ENCODE data around the gene TLE3. TPM values are rescaled to one million over a fixed set of nuclear protein-coding genes. Genes with fewer than 3 reads are reported as not detected.

TLE3 gene
- total and polyA plus RNA-seq, 7 donors, result 16.8 to 82.0 (median 49.5) TPM

GRCh38 chr15:70071799-70072198 lies 25.9 kb downstream of the TLE3 start:
- WGBS, 2 donors, result 82 to 93% methylated on average over 19 of the region's 19 CpGs
- H3K4me1 ChIP-seq, result peaks cover 0 to 33% (median 26%) of the 10 kb centered on the region in 4 donors

GRCh38 chr15:70069716-70070115 lies 28.0 kb downstream of the TLE3 start:
- no peaks in the 10 kb centered on the region for H3K9me3 ChIP-seq
- H3K27me3 ChIP-seq, result no peaks in the 10 kb centered on the region
- peaks cover 15 to 94% (median 52%) of the 10 kb centered on the region in 4 donors for H3K36me3 ChIP-seq
- peaks cover 0 to 48% (median 37%) of the 10 kb centered on the region in 4 donors for H3K4me1 ChIP-seq
- DNase-seq, result no peak
- intact Hi-C loops (cut with DNase I), result loop anchor here (2.0 kb wide), 1 partner anchor 23 kb away; no protein-coding TSS in a partner anchor
- H3K27ac ChIP-seq, result peak overlapping the region in 1 of 4 donors; percentile 43
- WGBS, 2 donors, result 92 to 93% methylated on average over 7 of the region's 7 CpGs
- H3K4me3 ChIP-seq, result no peak overlapping the region
- no peak for TF ChIP-seq POLR2AphosphoS5 (IDR thresholded peaks at IDR 0.05)
- TF ChIP-seq CTCF (IDR thresholded peaks at IDR 0.05), result no peak
- no peak for TF ChIP-seq EP300 (IDR thresholded peaks at IDR 0.05)
- no peak for TF ChIP-seq POLR2A (IDR thresholded peaks at IDR 0.05)

More at GRCh38 chr15:70071799-70072198, 25.9 kb downstream of the TLE3 start:
- no peaks in the 10 kb centered on the region for H3K27me3 ChIP-seq
- H3K4me3 ChIP-seq, result no peak overlapping the region
- H3K36me3 ChIP-seq, result peaks cover 15 to 91% (median 52%) of the 10 kb centered on the region in 4 donors
- DNase-seq, result no peak
- no peaks in the 10 kb centered on the region for H3K9me3 ChIP-seq
- TF ChIP-seq CTCF (IDR thresholded peaks at IDR 0.05) (no peak), POLR2AphosphoS5 (IDR thresholded peaks at IDR 0.05) (no peak), POLR2A (IDR thresholded peaks at IDR 0.05) (no peak), EP300 (IDR thresholded peaks at IDR 0.05) (no peak)
- intact Hi-C loops (cut with DNase I), result no loop called here
- no peak overlapping the region for H3K27ac ChIP-seq

DNA sequence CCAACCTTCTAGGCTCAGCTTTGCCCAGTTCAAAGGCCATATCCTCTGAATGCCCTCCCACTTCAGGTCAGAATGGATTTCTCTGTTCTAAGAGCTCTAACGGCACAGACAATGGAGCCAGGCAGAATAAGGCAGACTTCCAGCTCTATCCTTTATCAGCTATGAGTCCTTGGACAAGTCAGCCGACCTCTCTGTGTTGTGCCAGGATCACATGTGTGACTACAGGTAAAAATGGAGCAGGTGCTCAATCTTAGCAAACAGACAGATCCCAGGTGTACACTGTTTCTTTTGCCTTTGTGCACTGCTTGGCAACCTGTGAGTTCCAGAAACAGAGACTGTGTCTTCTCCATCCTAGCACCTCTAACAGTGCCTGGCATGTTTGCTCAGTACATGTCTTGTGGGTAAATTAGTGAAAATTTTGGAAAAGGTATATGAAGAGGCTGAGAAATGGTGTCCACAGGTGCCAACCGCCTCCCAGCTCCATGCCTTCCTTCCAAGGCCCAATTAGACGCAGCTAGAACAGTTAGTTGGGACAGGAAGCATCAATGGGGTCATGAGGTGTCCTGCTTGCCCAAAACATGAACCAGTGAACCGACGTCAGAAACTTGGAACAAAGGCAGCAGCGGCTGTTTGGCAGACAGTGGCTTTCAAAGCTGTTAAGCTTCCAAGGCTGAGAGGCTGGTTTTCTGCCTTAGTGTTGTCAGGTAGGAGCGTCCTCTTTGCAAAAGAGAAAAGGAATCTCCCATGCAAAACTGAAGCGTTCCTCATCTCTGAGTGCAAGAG lies 28.7 kb downstream of the TLE3 start:
- no peaks in the 10 kb centered on the region for H3K9me3 ChIP-seq
- H3K27ac ChIP-seq, result peak overlapping the region in 2 of 4 donors; percentile 43 to 49
- intact Hi-C loops (cut with DNase I), result loop anchor here (2.0 kb wide), 1 partner anchor 24 kb away; no protein-coding TSS in a partner anchor
- 86 to 88% methylated on average over 9 of the region's 9 CpGs for WGBS, 2 donors
- DNase-seq, result peak; percentile 80
- H3K4me1 ChIP-seq, result peaks cover 0 to 55% (median 45%) of the 10 kb centered on the region in 4 donors
- peaks cover 10 to 94% (median 48%) of the 10 kb centered on the region in 4 donors for H3K36me3 ChIP-seq
- no peak overlapping the region for H3K4me3 ChIP-seq
- no peaks in the 10 kb centered on the region for H3K27me3 ChIP-seq
- TF ChIP-seq POLR2AphosphoS5 (IDR thresholded peaks at IDR 0.05) (peak in 3 of 4 donors; percentile 10 to 70 (median 57)), POLR2A (IDR thresholded peaks at IDR 0.05) (no peak), CTCF (IDR thresholded peaks at IDR 0.05) (no peak), EP300 (IDR thresholded peaks at IDR 0.05) (peak in 2 of 4 donors; percentile 43 to 57)

DNA sequence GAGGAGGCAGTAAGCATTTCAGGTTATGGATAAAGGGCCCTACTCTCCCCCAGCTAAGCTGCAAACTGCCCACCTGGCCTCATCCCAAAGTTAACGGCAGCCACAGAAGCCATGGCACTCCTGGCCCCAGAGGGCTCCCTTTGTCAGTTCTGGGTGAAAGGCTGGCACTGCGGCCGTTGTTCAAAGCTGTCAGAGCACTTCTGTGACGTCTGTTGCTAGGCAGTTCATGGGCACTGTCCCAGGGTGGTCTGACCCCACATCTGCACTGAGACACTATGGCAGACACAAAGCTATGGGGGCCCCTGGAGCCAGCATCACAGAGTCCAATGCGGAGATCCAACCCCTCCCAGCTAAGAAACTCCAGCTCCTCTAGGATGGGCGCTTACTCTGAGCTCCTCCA lies 30.0 kb downstream of the TLE3 start:
- 94 to 95% methylated on average over 6 of the region's 6 CpGs for WGBS, 2 donors
- Histone ChIP-seq H3K27me3 (no peaks in the 10 kb centered on the region), H3K9me3 (no peaks in the 10 kb centered on the region), H3K36me3 (peaks cover 0 to 83% (median 38%) of the 10 kb centered on the region in 4 donors), H3K27ac (no peak overlapping the region), H3K4me3 (no peak overlapping the region), H3K4me1 (peaks cover 0 to 68% (median 57%) of the 10 kb centered on the region in 4 donors)
- DNase-seq, result no peak
- TF ChIP-seq EP300 (IDR thresholded peaks at IDR 0.05), result no peak
- no peak for TF ChIP-seq CTCF (IDR thresholded peaks at IDR 0.05)
- TF ChIP-seq POLR2AphosphoS5 (IDR thresholded peaks at IDR 0.05), result no peak
- TF ChIP-seq POLR2A (IDR thresholded peaks at IDR 0.05), result no peak
- intact Hi-C loops (cut with DNase I), result loop anchor here (2.0 kb wide), 1 partner anchor 25 kb away; no protein-coding TSS in a partner anchor
